GM12801 (cell line): ENCODE results near the gene IL22RA1.

Source experiments
- CTCF ChIP-seq: IDR thresholded peaks from one replicate; pipeline ENCODE4 v1.5.1; 2011; ENCODE audit warnings: control low read depth; ENCODE audit not compliant: insufficient read length; ENCODE audit errors: extremely low read depth

The IL22RA1 gene

GRCh38 chr1:24085546-24085945 is 57.4 kb downstream of the IL22RA1 start:
- TF ChIP-seq CTCF = no peak

- TF ChIP-seq CTCF = no peak
Observed at GRCh38 chr1:24085007-24085406, 57.9 kb downstream of the IL22RA1 start.

- TF ChIP-seq CTCF = no peak
Observed at GRCh38 chr1:24084050-24084449, 58.9 kb downstream of the IL22RA1 start.

- TF ChIP-seq CTCF = no peak
Observed at GRCh38 chr1:24082372-24082771, 60.6 kb downstream of the IL22RA1 start.

- no peak for TF ChIP-seq CTCF
Observed at GRCh38 chr1:24081190-24081589, 61.8 kb downstream of the IL22RA1 start.

- no peak for TF ChIP-seq CTCF
Observed at GRCh38 chr1:24080131-24080530, 62.8 kb downstream of the IL22RA1 start.

- no peak for TF ChIP-seq CTCF
Observed at GRCh38 chr1:24077278-24077978, 65.5 kb downstream of the IL22RA1 start.
